ENCODE measurements around the gene GFOD2.

The GFOD2 gene

GRCh38 chr16:67723911-67724305 is 4.8 kb upstream of the GFOD2 start:
- Histone ChIP-seq H3K9ac (ENCODE audit: low read length in 5 of 5) (no peak overlapping the region), H3K4me1 (ENCODE audit: control insufficient read depth in 5 of 5, insufficient read depth in 5 of 5, low read length in 5 of 5) (peaks cover 0 to 13% (median 8%) of the 10 kb centered on the region in 5 donors), H3K36me3 (ENCODE audit: control insufficient read depth in 5 of 5, insufficient read depth in 5 of 5, low read length in 5 of 5) (peaks cover 0 to 55% (median 48%) of the 10 kb centered on the region in 5 donors), H3K9me3 (ENCODE audit: control insufficient read depth in 5 of 5, low read length in 5 of 5) (no peaks in the 10 kb centered on the region), H3K27ac (ENCODE audit: low read depth, low read length) (no peak overlapping the region), H3K27me3 (ENCODE audit: control insufficient read depth in 5 of 5, insufficient read depth in 4 of 5, low read length in 5 of 5) (no peaks in the 10 kb centered on the region), H3K4me3 (ENCODE audit: low read depth in 1 of 5, low read length in 5 of 5) (no peak overlapping the region)

- Histone ChIP-seq H3K27me3 (ENCODE audit: control insufficient read depth in 5 of 5, insufficient read depth in 4 of 5, low read length in 5 of 5) (no peaks in the 10 kb centered on the region), H3K27ac (ENCODE audit: low read depth, low read length) (no peak overlapping the region), H3K9ac (ENCODE audit: low read length in 5 of 5) (no peak overlapping the region), H3K4me1 (ENCODE audit: control insufficient read depth in 5 of 5, insufficient read depth in 5 of 5, low read length in 5 of 5) (peaks cover 3 to 19% (median 14%) of the 10 kb centered on the region in 5 donors), H3K36me3 (ENCODE audit: control insufficient read depth in 5 of 5, insufficient read depth in 5 of 5, low read length in 5 of 5) (peaks cover 0 to 49% (median 42%) of the 10 kb centered on the region in 5 donors), H3K4me3 (ENCODE audit: low read depth in 1 of 5, low read length in 5 of 5) (no peak overlapping the region), H3K9me3 (ENCODE audit: control insufficient read depth in 5 of 5, low read length in 5 of 5) (no peaks in the 10 kb centered on the region)
These were observed 4.2 kb upstream of the GFOD2 start for GRCh38 chr16:67723151-67723910.

- Histone ChIP-seq H3K27me3 (ENCODE audit: control insufficient read depth in 5 of 5, insufficient read depth in 4 of 5, low read length in 5 of 5) (no peaks in the 10 kb centered on the region), H3K27ac (ENCODE audit: low read depth, low read length) (peak overlapping the region; percentile 96), H3K4me1 (ENCODE audit: control insufficient read depth in 5 of 5, insufficient read depth in 5 of 5, low read length in 5 of 5) (peaks cover 4 to 27% (median 19%) of the 10 kb centered on the region in 5 donors), H3K9me3 (ENCODE audit: control insufficient read depth in 5 of 5, low read length in 5 of 5) (no peaks in the 10 kb centered on the region), H3K4me3 (ENCODE audit: low read depth in 1 of 5, low read length in 5 of 5) (peak overlapping the region in 2 of 5 donors; percentile 85 to 97), H3K36me3 (ENCODE audit: control insufficient read depth in 5 of 5, insufficient read depth in 5 of 5, low read length in 5 of 5) (peaks cover 2 to 21% (median 15%) of the 10 kb centered on the region in 5 donors), H3K9ac (ENCODE audit: low read length in 5 of 5) (peak overlapping the region in 4 of 5 donors; percentile 17 to 92 (median 71))
These were observed 1.1 kb upstream of the GFOD2 start for GRCh38 chr16:67720236-67720635.

GRCh38 chr16:67719778-67720144 is 645 bp upstream of the GFOD2 start:
- Histone ChIP-seq H3K4me3 (ENCODE audit: low read depth in 1 of 5, low read length in 5 of 5) (peak overlapping the region; percentile 85 to 98 (median 92)), H3K36me3 (ENCODE audit: control insufficient read depth in 5 of 5, insufficient read depth in 5 of 5, low read length in 5 of 5) (peaks cover 2 to 16% (median 10%) of the 10 kb centered on the region in 5 donors), H3K27ac (ENCODE audit: low read depth, low read length) (peak overlapping the region; percentile 96), H3K4me1 (ENCODE audit: control insufficient read depth in 5 of 5, insufficient read depth in 5 of 5, low read length in 5 of 5) (peaks cover 4 to 27% (median 19%) of the 10 kb centered on the region in 5 donors), H3K9me3 (ENCODE audit: control insufficient read depth in 5 of 5, low read length in 5 of 5) (no peaks in the 10 kb centered on the region), H3K9ac (ENCODE audit: low read length in 5 of 5) (peak overlapping the region; percentile 90 to 98 (median 92)), H3K27me3 (ENCODE audit: control insufficient read depth in 5 of 5, insufficient read depth in 4 of 5, low read length in 5 of 5) (no peaks in the 10 kb centered on the region)

- peak overlapping the region; percentile 96 for H3K27ac ChIP-seq (ENCODE audit: low read depth, low read length)
- H3K36me3 ChIP-seq (ENCODE audit: control insufficient read depth in 5 of 5, insufficient read depth in 5 of 5, low read length in 5 of 5) = peaks cover 2 to 7% (median 6%) of the 10 kb centered on the region in 5 donors
- no peaks in the 10 kb centered on the region for H3K9me3 ChIP-seq (ENCODE audit: control insufficient read depth in 5 of 5, low read length in 5 of 5)
- peak overlapping the region; percentile 68 to 92 (median 91) for H3K9ac ChIP-seq (ENCODE audit: low read length in 5 of 5)
- peaks cover 4 to 27% (median 24%) of the 10 kb centered on the region in 5 donors for H3K4me1 ChIP-seq (ENCODE audit: control insufficient read depth in 5 of 5, insufficient read depth in 5 of 5, low read length in 5 of 5)
- no peaks in the 10 kb centered on the region for H3K27me3 ChIP-seq (ENCODE audit: control insufficient read depth in 5 of 5, insufficient read depth in 4 of 5, low read length in 5 of 5)
- peak overlapping the region; percentile 85 to 97 (median 92) for H3K4me3 ChIP-seq (ENCODE audit: low read depth in 1 of 5, low read length in 5 of 5)
These were observed 458 bp downstream of the GFOD2 start for GRCh38 chr16:67718668-67719047.

- Histone ChIP-seq H3K36me3 (ENCODE audit: control insufficient read depth in 5 of 5, insufficient read depth in 5 of 5, low read length in 5 of 5) (peaks cover 0 to 2% (median 0%) of the 10 kb centered on the region in 5 donors), H3K27ac (ENCODE audit: low read depth, low read length) (no peak overlapping the region), H3K4me3 (ENCODE audit: low read depth in 1 of 5, low read length in 5 of 5) (no peak overlapping the region), H3K9me3 (ENCODE audit: control insufficient read depth in 5 of 5, low read length in 5 of 5) (no peaks in the 10 kb centered on the region), H3K27me3 (ENCODE audit: control insufficient read depth in 5 of 5, insufficient read depth in 4 of 5, low read length in 5 of 5) (no peaks in the 10 kb centered on the region), H3K9ac (ENCODE audit: low read length in 5 of 5) (no peak overlapping the region), H3K4me1 (ENCODE audit: control insufficient read depth in 5 of 5, insufficient read depth in 5 of 5, low read length in 5 of 5) (peaks cover 4 to 27% (median 24%) of the 10 kb centered on the region in 5 donors)
These were observed 3.0 kb downstream of the GFOD2 start for GRCh38 chr16:67716097-67716496.

- H3K9ac ChIP-seq (ENCODE audit: low read length in 5 of 5) = no peak overlapping the region
- H3K27ac ChIP-seq (ENCODE audit: low read depth, low read length) = no peak overlapping the region
- H3K4me1 ChIP-seq (ENCODE audit: control insufficient read depth in 5 of 5, insufficient read depth in 5 of 5, low read length in 5 of 5) = peaks cover 4 to 18% (median 16%) of the 10 kb centered on the region in 5 donors
- no peaks in the 10 kb centered on the region for H3K27me3 ChIP-seq (ENCODE audit: control insufficient read depth in 5 of 5, insufficient read depth in 4 of 5, low read length in 5 of 5)
- no peak overlapping the region for H3K4me3 ChIP-seq (ENCODE audit: low read depth in 1 of 5, low read length in 5 of 5)
- no peaks in the 10 kb centered on the region for H3K9me3 ChIP-seq (ENCODE audit: control insufficient read depth in 5 of 5, low read length in 5 of 5)
- peaks cover 0 to 2% (median 0%) of the 10 kb centered on the region in 5 donors for H3K36me3 ChIP-seq (ENCODE audit: control insufficient read depth in 5 of 5, insufficient read depth in 5 of 5, low read length in 5 of 5)
These were observed 4.6 kb downstream of the GFOD2 start for GRCh38 chr16:67714522-67714921.

GRCh38 chr16:67713647-67714273 is 5.4 kb downstream of the GFOD2 start:
- Histone ChIP-seq H3K27me3 (ENCODE audit: control insufficient read depth in 5 of 5, insufficient read depth in 4 of 5, low read length in 5 of 5) (no peaks in the 10 kb centered on the region), H3K27ac (ENCODE audit: low read depth, low read length) (no peak overlapping the region), H3K4me1 (ENCODE audit: control insufficient read depth in 5 of 5, insufficient read depth in 5 of 5, low read length in 5 of 5) (peaks cover 4 to 20% (median 15%) of the 10 kb centered on the region in 5 donors), H3K9ac (ENCODE audit: low read length in 5 of 5) (no peak overlapping the region), H3K4me3 (ENCODE audit: low read depth in 1 of 5, low read length in 5 of 5) (no peak overlapping the region), H3K36me3 (ENCODE audit: control insufficient read depth in 5 of 5, insufficient read depth in 5 of 5, low read length in 5 of 5) (peaks cover 0 to 2% (median 0%) of the 10 kb centered on the region in 5 donors), H3K9me3 (ENCODE audit: control insufficient read depth in 5 of 5, low read length in 5 of 5) (no peaks in the 10 kb centered on the region)

GRCh38 chr16:67710607-67711006 is 8.5 kb downstream of the GFOD2 start:
- no peak overlapping the region for H3K4me3 ChIP-seq (ENCODE audit: low read depth in 1 of 5, low read length in 5 of 5)
- no peaks in the 10 kb centered on the region for H3K9me3 ChIP-seq (ENCODE audit: control insufficient read depth in 5 of 5, low read length in 5 of 5)
- H3K9ac ChIP-seq (ENCODE audit: low read length in 5 of 5) = no peak overlapping the region
- H3K4me1 ChIP-seq (ENCODE audit: control insufficient read depth in 5 of 5, insufficient read depth in 5 of 5, low read length in 5 of 5) = peaks cover 2 to 17% (median 7%) of the 10 kb centered on the region in 5 donors
- H3K27me3 ChIP-seq (ENCODE audit: control insufficient read depth in 5 of 5, insufficient read depth in 4 of 5, low read length in 5 of 5) = no peaks in the 10 kb centered on the region
- H3K27ac ChIP-seq (ENCODE audit: low read depth, low read length) = no peak overlapping the region
- no peaks in the 10 kb centered on the region for H3K36me3 ChIP-seq (ENCODE audit: control insufficient read depth in 5 of 5, insufficient read depth in 5 of 5, low read length in 5 of 5)

- Histone ChIP-seq H3K36me3 (ENCODE audit: control insufficient read depth in 5 of 5, insufficient read depth in 5 of 5, low read length in 5 of 5) (no peaks in the 10 kb centered on the region), H3K9ac (ENCODE audit: low read length in 5 of 5) (peak overlapping the region in 1 of 5 donors; percentile 16), H3K4me1 (ENCODE audit: control insufficient read depth in 5 of 5, insufficient read depth in 5 of 5, low read length in 5 of 5) (peaks cover 2 to 17% (median 7%) of the 10 kb centered on the region in 5 donors), H3K9me3 (ENCODE audit: control insufficient read depth in 5 of 5, low read length in 5 of 5) (no peaks in the 10 kb centered on the region), H3K27me3 (ENCODE audit: control insufficient read depth in 5 of 5, insufficient read depth in 4 of 5, low read length in 5 of 5) (no peaks in the 10 kb centered on the region), H3K27ac (ENCODE audit: low read depth, low read length) (no peak overlapping the region), H3K4me3 (ENCODE audit: low read depth in 1 of 5, low read length in 5 of 5) (no peak overlapping the region)
These were observed 10.1 kb downstream of the GFOD2 start for GRCh38 chr16:67709050-67709449.
